A549 treated with ZK216348 at 1 μM for 4 hours (cell line): ENCODE measurements around the gene TAC1. TPM values are rescaled to one million over a fixed set of nuclear protein-coding genes. Genes with fewer than 3 reads are reported as not detected.

Source experiments
- total RNA-seq: library from RNA; stranded (reverse); fragments of 200-300 nt; extraction: Qiagen RNA extraction; gene quantifications from 5 replicates; pipeline ENCODE4 v1.2.3, GENCODE V29; 2022; ENCODE audit warnings: low read depth

TAC1 gene
- not detected in 5 replicates for total RNA-seq

GRCh38 chr7:97731736-97732564 is at the start of gene TAC1:
Gene TAC1 (plus strand): TSS chr7:97732086. CDS start chr7:97732613, 527 bp downstream.

Other genes with a start within 250 kb of the TAC1 start
- 49.6 to 70.2 TPM (median 60.5 TPM) in 5 replicates for gene ASNS, start 140.3 kb downstream of the TAC1 start, total RNA-seq